IPS DF 6.9 (cell line): Measurements from ENCODE around the gene SHISAL2A.

Source experiments
- DNase-seq: peaks from one replicate; pipeline ENCODE4 v3.0.0-alpha.2; 2013; ENCODE audit warnings: low read depth, low spot score
- H3K27ac ChIP-seq: one replicate; pipeline ENCODE4 v1.5.1; 2013; ENCODE audit warnings: low read length, control low read depth
- H3K27me3 ChIP-seq: 2 replicates; pipeline ENCODE4 v1.6.1; 2013; ENCODE audit warnings: mild to moderate bottlenecking, low read length; ENCODE audit not compliant: control insufficient read depth, insufficient read depth
- H3K36me3 ChIP-seq: 2 replicates; pipeline ENCODE4 v1.6.1; 2013; ENCODE audit warnings: low read length; ENCODE audit not compliant: control insufficient read depth, insufficient read depth
- H3K4me1 ChIP-seq: 2 replicates; pipeline ENCODE4 v1.6.1; 2013; ENCODE audit warnings: low read length; ENCODE audit not compliant: control insufficient read depth, insufficient read depth
- H3K4me3 ChIP-seq: 2 replicates; pipeline ENCODE4 v1.5.1; 2013; ENCODE audit warnings: mild to moderate bottlenecking, low read length
- H3K9me3 ChIP-seq: 2 replicates; pipeline ENCODE4 v1.6.1; 2013; ENCODE audit warnings: low read length, inconsistent platforms; ENCODE audit not compliant: control insufficient read depth, insufficient read depth
- WGBS: extraction: QIAGEN DNeasy Blood & Tissue Kit; methylation state at CpG from one replicate; pipeline ENCODE4 v1.1.7; 2013; ENCODE audit warnings: mixed read lengths, missing lambda C conversion rate; ENCODE audit not compliant: insufficient read length, insufficient coverage; 5-methylcytosine and 5-hydroxymethylcytosine counted together

SHISAL2A gene

DNA sequence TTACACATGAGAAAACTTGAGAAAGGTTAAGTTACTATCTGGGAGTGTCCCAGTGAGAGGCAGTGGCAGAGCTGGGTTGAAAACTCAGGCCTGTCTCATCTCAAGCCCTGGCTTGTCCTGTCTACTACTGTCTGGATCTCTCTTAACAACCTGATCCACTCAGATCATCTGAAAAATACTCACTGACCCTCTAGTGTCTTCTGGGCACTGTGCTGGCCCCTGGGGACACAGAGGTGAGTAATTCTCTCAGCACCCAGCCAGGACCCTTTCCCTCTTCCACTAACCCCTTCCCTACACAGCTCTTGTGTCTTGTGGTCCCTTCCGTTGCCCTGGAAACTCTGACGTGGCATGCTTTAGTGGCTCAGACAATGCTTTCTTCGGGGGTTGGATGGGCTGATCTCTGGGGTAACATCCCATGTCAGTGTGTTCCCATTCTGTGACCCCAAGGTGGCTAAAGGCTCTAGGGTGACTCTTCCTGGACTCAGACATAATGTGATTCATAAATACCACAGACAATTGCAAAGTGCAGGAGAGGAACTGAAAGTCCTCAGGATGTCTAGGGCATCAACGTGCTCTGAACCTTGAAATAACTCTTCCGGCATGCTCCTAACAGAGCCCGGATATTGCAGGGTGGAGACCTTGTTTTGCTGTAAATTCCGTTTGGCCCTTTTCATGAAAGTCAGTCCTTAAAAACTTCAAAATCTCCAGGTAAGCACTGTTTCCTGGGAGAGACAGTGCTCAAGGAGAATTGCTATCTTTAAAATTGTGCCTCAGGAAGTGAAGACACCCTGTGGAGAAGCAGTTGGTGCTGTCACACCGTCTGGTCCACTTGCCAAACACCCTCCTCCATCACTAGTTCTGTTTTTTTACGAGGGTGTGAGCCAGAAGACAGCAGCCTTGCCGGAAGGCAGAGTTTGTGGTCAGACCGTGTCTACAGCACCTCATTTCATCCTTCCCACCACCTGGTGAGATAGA is 4.0 kb downstream of the SHISAL2A start:
- H3K4me1 ChIP-seq, result no peaks in the 10 kb centered on the region; the same call in 1 of the 2 replicates
- H3K4me3 ChIP-seq, result no peak overlapping the region

DNA sequence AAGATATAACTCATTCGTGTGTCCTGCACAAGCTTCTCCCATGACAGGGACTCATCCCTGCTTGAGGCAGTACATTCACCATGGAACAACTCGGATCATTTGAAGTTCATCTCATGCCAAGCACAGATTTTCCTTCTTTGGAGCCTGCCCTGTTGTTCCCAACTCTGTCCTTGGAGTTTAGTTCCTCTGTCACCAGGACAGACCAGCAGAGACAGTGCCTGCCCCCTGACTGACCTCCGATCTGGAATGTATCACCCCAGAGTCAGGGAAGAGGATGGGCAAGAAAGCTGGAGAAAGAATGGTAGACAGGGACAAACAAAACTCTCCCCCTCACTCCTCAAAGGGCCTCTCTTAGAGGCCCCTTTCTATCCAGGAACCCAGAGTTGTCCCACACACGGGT is 5.0 kb downstream of the SHISAL2A start:
- DNase-seq, result no peak
- Histone ChIP-seq H3K9me3 (no peaks in the 10 kb centered on the region), H3K4me1 (no peaks in the 10 kb centered on the region), H3K4me3 (no peak overlapping the region), H3K36me3 (no peaks in the 10 kb centered on the region), H3K27ac (no peak overlapping the region), H3K27me3 (peaks cover 12% of the 10 kb centered on the region; the same call in 1 of the 2 replicates)
- no CpG with 5 or more reads among the region's 4 CpGs for WGBS

More for the DNA sequence above, 4.0 kb downstream of the SHISAL2A start:
- DNase-seq, result no peak
- no peaks in the 10 kb centered on the region for H3K9me3 ChIP-seq
- no peak overlapping the region for H3K27ac ChIP-seq
- H3K36me3 ChIP-seq, result no peaks in the 10 kb centered on the region
- peaks cover 19% of the 10 kb centered on the region; the same call in 1 of the 2 replicates for H3K27me3 ChIP-seq
- WGBS, result no CpG with 5 or more reads among the region's 11 CpGs

DNA sequence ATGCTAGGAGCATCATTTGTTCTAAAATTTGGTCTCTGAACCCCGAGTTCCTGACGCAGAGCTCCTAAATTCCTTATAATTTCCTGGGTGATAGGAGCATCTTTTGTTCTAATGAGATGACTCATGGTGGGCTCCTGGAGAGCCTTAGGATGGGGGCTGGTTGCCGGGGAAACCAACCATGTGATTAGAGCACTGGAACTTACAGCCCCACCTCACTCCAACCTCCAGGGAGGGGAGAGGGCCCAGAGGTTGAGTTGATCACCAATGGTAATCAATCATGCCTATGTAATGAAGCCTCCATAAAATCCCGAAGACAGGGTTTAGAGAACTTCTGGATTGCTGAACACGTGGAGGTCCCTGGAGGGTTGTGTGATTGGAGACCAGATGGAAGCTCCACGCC is 7.7 kb downstream of the SHISAL2A start:
- no peaks in the 10 kb centered on the region for H3K27me3 ChIP-seq
- no peak for DNase-seq
- WGBS, result no CpG with 5 or more reads among the region's 6 CpGs
- H3K27ac ChIP-seq, result no peak overlapping the region
- H3K9me3 ChIP-seq, result no peaks in the 10 kb centered on the region
- H3K4me1 ChIP-seq, result no peaks in the 10 kb centered on the region
- H3K4me3 ChIP-seq, result no peak overlapping the region
- H3K36me3 ChIP-seq, result no peaks in the 10 kb centered on the region

DNA sequence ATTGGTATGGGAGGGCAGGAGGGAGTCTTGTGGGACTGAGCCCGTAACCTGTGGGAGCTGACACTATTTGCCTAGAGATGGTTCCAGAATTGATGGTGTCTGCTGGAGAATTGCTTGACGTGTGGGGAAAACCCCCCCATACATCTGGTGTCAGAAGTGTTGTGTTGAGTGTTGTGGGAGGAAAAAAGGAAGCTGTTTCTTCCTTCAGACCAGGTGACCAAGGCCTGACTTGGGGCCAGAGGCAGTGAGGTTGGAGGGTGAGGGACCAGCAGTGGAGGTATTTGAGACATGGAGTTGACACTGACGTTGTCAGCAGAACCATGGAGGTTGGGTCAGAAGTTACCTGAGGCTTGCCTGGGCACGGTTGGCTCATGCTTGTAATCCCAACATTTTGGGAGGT is 8.3 kb downstream of the SHISAL2A start:
- Histone ChIP-seq H3K9me3 (no peaks in the 10 kb centered on the region), H3K27ac (no peak overlapping the region), H3K4me3 (no peak overlapping the region), H3K27me3 (no peaks in the 10 kb centered on the region), H3K36me3 (no peaks in the 10 kb centered on the region), H3K4me1 (no peaks in the 10 kb centered on the region)
- no CpG with 5 or more reads among the region's 4 CpGs for WGBS
- DNase-seq, result no peak

DNA sequence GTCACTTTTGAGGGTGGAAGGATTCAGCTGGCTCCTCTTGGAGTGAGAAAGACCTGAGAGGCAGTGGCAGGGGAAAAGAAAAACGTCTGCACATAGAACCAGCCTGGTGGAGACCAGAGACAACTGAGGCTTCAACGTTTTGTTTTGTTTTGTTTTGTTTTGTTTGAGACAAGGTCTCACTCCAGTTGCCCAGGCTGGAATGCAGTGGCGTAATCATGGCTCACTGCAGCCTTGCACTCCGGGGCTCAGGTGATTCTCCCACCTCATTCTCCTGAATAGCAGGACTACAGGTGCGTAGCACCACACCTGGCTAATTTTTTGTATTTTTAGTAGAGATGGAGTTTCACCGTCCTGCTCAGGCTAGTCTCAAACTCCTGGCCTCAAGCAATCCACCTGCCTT is 12.3 kb downstream of the SHISAL2A start:
- H3K27ac ChIP-seq, result no peak overlapping the region
- no CpG with 5 or more reads among the region's 6 CpGs for WGBS
- no peaks in the 10 kb centered on the region for H3K36me3 ChIP-seq
- H3K9me3 ChIP-seq, result no peaks in the 10 kb centered on the region
- no peaks in the 10 kb centered on the region for H3K4me1 ChIP-seq
- no peaks in the 10 kb centered on the region for H3K27me3 ChIP-seq
- H3K4me3 ChIP-seq, result no peak overlapping the region
- DNase-seq, result no peak

DNA sequence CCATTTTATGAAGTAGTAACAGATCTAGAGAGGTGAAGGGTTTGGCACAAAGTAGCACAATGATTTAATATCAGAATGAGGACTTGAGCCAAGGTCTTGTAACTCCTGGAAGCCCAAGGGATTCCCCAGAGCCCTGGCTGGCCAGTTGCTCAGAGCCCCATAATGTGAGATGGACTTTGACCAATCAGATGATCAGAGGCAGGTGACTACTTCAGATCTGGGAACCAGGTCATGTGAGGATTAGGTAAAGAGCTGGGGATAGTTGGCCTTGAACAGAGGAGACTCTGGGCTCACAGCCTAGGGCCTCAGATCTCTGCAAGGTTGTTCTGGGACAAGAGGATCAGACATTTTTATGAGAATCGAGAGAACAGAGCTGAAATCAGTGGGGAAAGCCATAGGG is 18.9 kb downstream of the SHISAL2A start:
- DNase-seq, result no peak
- H3K27me3 ChIP-seq, result no peaks in the 10 kb centered on the region
- no peak overlapping the region for H3K27ac ChIP-seq
- WGBS, result no CpG with 5 or more reads among the region's 1 CpG
- no peaks in the 10 kb centered on the region for H3K9me3 ChIP-seq
- no peaks in the 10 kb centered on the region for H3K36me3 ChIP-seq
- H3K4me3 ChIP-seq, result no peak overlapping the region
- H3K4me1 ChIP-seq, result no peaks in the 10 kb centered on the region

DNA sequence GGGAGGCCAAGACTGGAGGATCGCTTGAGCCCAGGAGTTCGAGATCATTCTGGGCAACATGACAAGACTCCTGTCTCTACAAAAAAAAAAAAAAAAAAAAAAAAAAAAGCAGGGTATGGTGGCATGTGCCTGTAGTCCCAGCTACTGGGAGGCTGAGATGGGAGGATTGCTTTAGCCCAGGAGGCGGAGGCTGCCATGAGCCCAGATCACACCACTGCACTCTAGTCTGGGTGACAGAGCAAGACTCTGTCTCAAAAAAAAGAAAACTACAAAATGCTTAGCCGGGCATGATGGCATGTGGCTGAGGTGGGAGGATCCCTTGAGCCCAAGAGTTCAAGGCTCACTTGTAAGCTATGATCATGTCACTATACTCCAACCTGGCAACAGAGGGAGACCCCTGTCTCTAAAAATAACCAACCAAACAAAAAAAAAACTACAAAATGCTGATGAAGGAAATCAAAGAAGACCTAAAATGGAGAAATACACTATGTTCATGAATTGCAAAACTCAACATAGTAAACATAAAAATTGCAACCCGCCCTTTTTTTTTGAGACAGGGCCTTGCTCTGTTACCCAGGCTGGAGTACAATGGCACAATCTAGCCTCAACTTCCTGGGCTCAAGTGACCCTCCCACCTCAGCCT is 20.4 kb downstream of the SHISAL2A start:
- Histone ChIP-seq H3K27ac (no peak overlapping the region), H3K27me3 (no peaks in the 10 kb centered on the region), H3K9me3 (no peaks in the 10 kb centered on the region), H3K36me3 (no peaks in the 10 kb centered on the region), H3K4me1 (no peaks in the 10 kb centered on the region), H3K4me3 (no peak overlapping the region)
- DNase-seq, result no peak
- no CpG with 5 or more reads among the region's 5 CpGs for WGBS

DNA sequence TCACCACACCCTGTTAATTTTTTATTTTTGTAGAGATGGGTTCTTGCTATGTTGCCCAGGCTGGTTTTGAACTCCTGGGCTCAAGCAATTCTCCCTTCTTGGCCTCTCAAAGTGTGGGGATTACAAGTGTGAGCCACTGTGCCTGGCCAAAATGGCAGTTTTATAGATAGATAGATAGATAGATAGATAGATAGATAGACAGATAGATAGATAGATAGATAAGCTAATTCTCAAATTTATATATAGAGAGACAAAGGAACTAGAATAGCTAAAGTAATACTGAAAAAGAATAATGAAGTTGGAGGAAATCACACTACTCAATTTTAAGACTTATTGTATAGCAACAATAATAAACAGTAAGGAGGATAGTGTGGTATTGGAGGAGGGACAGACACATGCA is 21.1 kb downstream of the SHISAL2A start:
- Histone ChIP-seq H3K9me3 (no peaks in the 10 kb centered on the region), H3K4me3 (no peak overlapping the region), H3K27ac (no peak overlapping the region), H3K4me1 (no peaks in the 10 kb centered on the region), H3K36me3 (no peaks in the 10 kb centered on the region), H3K27me3 (no peaks in the 10 kb centered on the region)
- no peak for DNase-seq

DNA sequence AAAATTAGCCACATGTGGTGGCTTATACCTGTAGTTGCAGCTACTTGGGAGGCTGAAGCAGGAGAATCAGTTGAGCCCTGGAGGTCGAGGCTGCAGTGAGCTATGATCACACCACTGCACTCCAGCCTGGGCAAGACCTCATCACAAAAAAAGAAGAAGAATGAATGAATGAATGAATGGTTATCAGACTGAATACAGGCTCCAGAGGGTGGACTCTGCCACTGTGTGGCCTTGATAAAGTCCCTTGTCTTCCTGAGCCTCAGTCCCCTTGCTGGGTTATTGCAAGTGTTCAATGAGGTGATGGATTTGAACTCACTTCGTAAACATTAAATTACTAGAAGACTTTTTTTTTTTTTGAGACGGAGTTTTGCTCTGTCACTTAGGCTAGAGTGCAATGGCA is 24.7 kb downstream of the SHISAL2A start:
- Histone ChIP-seq H3K4me1 (peaks cover 9% of the 10 kb centered on the region), H3K36me3 (no peaks in the 10 kb centered on the region), H3K27me3 (no peaks in the 10 kb centered on the region), H3K9me3 (no peaks in the 10 kb centered on the region), H3K4me3 (no peak overlapping the region), H3K27ac (no peak overlapping the region)
- WGBS, result no CpG with 5 or more reads among the region's 3 CpGs
- no peak for DNase-seq

DNA sequence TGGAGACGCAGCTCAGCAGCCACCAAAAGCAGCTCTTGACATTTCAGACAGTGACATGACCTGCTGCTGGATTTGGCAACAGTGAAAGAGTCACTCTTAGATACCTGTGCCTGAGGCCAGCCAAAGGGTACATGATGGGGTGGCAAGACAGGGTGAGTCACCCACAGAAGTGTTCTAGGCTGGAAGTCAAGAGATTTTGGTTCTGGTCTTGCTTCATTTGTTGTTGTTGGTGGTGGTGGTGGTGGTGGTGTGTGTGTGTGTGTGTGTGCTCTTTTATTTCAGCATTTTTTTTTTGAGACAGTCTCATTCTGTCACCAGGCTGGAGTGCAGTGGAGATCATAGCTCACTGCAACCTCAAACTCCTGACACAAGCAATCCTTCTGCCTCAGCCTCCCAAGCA is 25.8 kb downstream of the SHISAL2A start:
- H3K4me1 ChIP-seq, result peaks cover 9% of the 10 kb centered on the region
- H3K9me3 ChIP-seq, result no peaks in the 10 kb centered on the region
- no peak overlapping the region for H3K4me3 ChIP-seq
- H3K27ac ChIP-seq, result no peak overlapping the region
- H3K36me3 ChIP-seq, result no peaks in the 10 kb centered on the region
- no CpG with 5 or more reads among the region's 1 CpG for WGBS
- no peak for DNase-seq
- H3K27me3 ChIP-seq, result no peaks in the 10 kb centered on the region
